H1 (cell line): Measurements from ENCODE around the gene CDYL2. TPM values are rescaled to one million over a fixed set of nuclear protein-coding genes. Genes with fewer than 3 reads are reported as not detected.

Experiments
- CEBPB ChIP-seq: IDR thresholded peaks from 2 replicates; pipeline ENCODE4 v1.6.1; 2012; ENCODE audit warnings: low read depth, low read length
- CHD7 ChIP-seq: fragments of 300-600 bp; sonication (generic); IDR thresholded peaks from 2 replicates; pipeline ENCODE4 v1.7.1; 2012; ENCODE audit warnings: low read length, moderate library complexity, mild to moderate bottlenecking, inconsistent platforms; ENCODE audit not compliant: insufficient replicate concordance
- RFX5 ChIP-seq: IDR thresholded peaks from 2 replicates; pipeline ENCODE4 v1.6.1; 2011; ENCODE audit warnings: low read depth, low read length, improper control_type of control experiment, borderline replicate concordance
- SIN3A ChIP-seq, 2 experiments: IDR thresholded peaks in 1 of 2; conservative IDR thresholded peaks in 1 of 2; 2 replicates each; pipeline ENCODE4 v1.6.1; 2011 to 2012; ENCODE audit warnings: low read length in 2 of 2, improper control_type of control experiment in 1 of 2, low read depth in 1 of 2, mild to moderate bottlenecking in 1 of 2
- SRF ChIP-seq: IDR thresholded peaks from 2 replicates; pipeline ENCODE4 v1.6.1; 2011; ENCODE audit warnings: mild to moderate bottlenecking, low read depth, low read length, moderate library complexity
- SUZ12 ChIP-seq: fragments of 200-600 bp; sonication (generic); IDR thresholded peaks from 2 replicates; pipeline ENCODE4 v1.6.1; 2012; ENCODE audit warnings: mild to moderate bottlenecking, inconsistent platforms, low read length, moderate library complexity, mixed read lengths
- TAF1 ChIP-seq: IDR thresholded peaks from 2 replicates; pipeline ENCODE4 v1.6.1; 2011; ENCODE audit warnings: mild to moderate bottlenecking, low read depth, low read length
- polyA plus RNA-seq, 7 experiments: library from polyadenylated mRNA; depleted of rRNA in 3 of 7; stranded (reverse) in 5 of 7; unstranded in 2 of 7; fragments of >200 nt in 5 of 7; fragments of 200-250 nt in 2 of 7; gene quantifications; 1 replicate in 5 of 7; 2 replicates in 1 of 7; 4 replicates in 1 of 7; pipeline versions ENCODE4 v1.2.1 to v1.2.3, GENCODE V29; 2011 to 2013; ENCODE audit warnings: missing spikeins in 2 of 7, mixed read lengths in 2 of 7
- total RNA-seq: library from RNA; stranded (reverse); fragmentation: NEBNext Ultra II Directional; extraction: Animal tissue kit (Norgen Biotek cat#: 25700); gene quantifications from 2 replicates; pipeline ENCODE4 v1.2.1, GENCODE V29; 2021

The CDYL2 gene
- total and polyA plus RNA-seq, 2 of the 8 experiments (the other 6 are each of a cell fraction or from before 2014, with no cell fraction given) = 0.33 to 5.3 TPM

GRCh38 chr16:80723091-80723490 lies 81.3 kb downstream of the CDYL2 start (continued):
- no peak for TF ChIP-seq CHD7
- no peak for TF ChIP-seq SUZ12
- no peak for TF ChIP-seq TAF1
- TF ChIP-seq SRF = no peak
- TF ChIP-seq RFX5 = no peak
- TF ChIP-seq SIN3A (conservative IDR thresholded peaks at IDR 0.05 in 1 of 2, IDR thresholded peaks at IDR 0.05 in 1 of 2; ENCODE audit: low read depth in 1 of 2, low read length in 2 of 2) = no peak
- no peak for TF ChIP-seq CEBPB
